ENCODE measurements around the gene SMIM45.

Gene SMIM45

GRCh38 chr22:41991111-41991510, 39.2 kb downstream of the SMIM45 start:
- dilution Hi-C loops (cut with MboI; ENCODE audit: extremely low pct_ligation_motif_present, low sequenced_read_pairs): no loop called here
- Histone ChIP-seq H3K36me3 (ENCODE audit: control insufficient read depth in 2 of 2, extremely low read depth in 1 of 2, insufficient read depth in 2 of 2, low read length in 2 of 2) (no peaks in the 10 kb centered on the region), H3K9me3 (replicated peaks; ENCODE audit: control insufficient read depth, insufficient read depth, low read length) (no peaks in the 10 kb centered on the region), H3K27ac (ENCODE audit: insufficient read depth, low read depth, low read length) (no peak overlapping the region), H3K9ac (replicated peaks; ENCODE audit: extremely low read depth, insufficient read depth, low read length) (no peak overlapping the region), H3K27me3 (ENCODE audit: control insufficient read depth in 2 of 2, insufficient read depth in 2 of 2, low read length in 2 of 2) (peaks cover 0 to 7% of the 10 kb centered on the region in 2 experiments), H4K20me1 (replicated peaks; ENCODE audit: control insufficient read depth, extremely low read depth, insufficient read depth, low read length) (no peaks in the 10 kb centered on the region), H3K79me2 (ENCODE audit: control insufficient read depth, insufficient read depth, low read length) (no peaks in the 10 kb centered on the region), H3K4me2 (ENCODE audit: insufficient read depth, low read length) (no peak overlapping the region), H3K9me1 (replicated peaks; ENCODE audit: control insufficient read depth, extremely low read depth, insufficient read depth, low read length) (no peaks in the 10 kb centered on the region), H2AFZ (ENCODE audit: low read depth, low read length) (no peak overlapping the region), H3K4me1 (ENCODE audit: control insufficient read depth, extremely low read depth, insufficient read depth, low read length) (no peaks in the 10 kb centered on the region), H3K4me3 (replicated peaks in 1 of 3; ENCODE audit: insufficient read depth in 1 of 3, low read depth in 1 of 3, low read length in 3 of 3) (no peak overlapping the region)
- ChIA-PET CTCF (interaction anchor here (0.7 kb wide), 1 partner anchor 1180 kb away, joined by 3 read pairs; no protein-coding TSS in a partner anchor), POLR2A (no interaction called here)
- BruUV-seq (replicated peaks): no TSS peak
- no peak for FAIRE-seq
- intact Hi-C loops (cut with micrococcal nuclease): no loop called here
- TF ChIP-seq MYC (IDR thresholded peaks at IDR 0.05; ENCODE audit: low read depth, low read length): no peak
- TF ChIP-seq POLR2AphosphoS5 (IDR thresholded peaks at IDR 0.05; ENCODE audit: insufficient read depth, low read depth, low read length): no peak
- no peak for TF ChIP-seq EZH2 (IDR thresholded peaks at IDR 0.05; ENCODE audit: borderline replicate concordance, low read depth, low read length, severe bottlenecking)
- TF ChIP-seq JUN (IDR thresholded peaks at IDR 0.05; ENCODE audit: borderline replicate concordance, insufficient read depth, insufficient read length, low read depth): no peak
- no peak for DNase-seq (ENCODE audit: low read depth, low spot score)

DNA sequence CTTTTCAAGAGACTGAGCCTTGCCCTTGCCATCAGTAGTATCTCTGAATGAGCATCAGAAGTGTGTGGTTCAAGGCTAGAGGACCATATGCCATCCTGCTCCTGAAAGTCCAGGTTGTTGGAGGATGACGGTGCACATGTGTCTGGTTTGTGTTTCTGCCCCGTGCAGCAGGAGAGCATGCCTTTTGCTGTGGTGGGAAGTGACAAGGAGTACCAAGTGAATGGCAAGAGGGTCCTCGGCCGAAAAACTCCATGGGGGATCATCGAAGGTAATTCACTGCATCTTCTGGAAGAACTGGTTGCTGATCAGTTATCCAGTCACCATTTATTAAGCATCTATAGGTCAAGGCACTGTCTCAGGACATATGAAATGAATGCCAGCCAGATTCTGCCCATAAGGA, 40.5 kb downstream of the SMIM45 start:
- CTCF ChIA-PET: interaction anchor here (1.3 kb wide), 1 partner anchor 9 kb away, joined by 3 read pairs; no protein-coding TSS in a partner anchor

More for the DNA sequence above, 40.5 kb downstream of the SMIM45 start:
- no TSS peak for BruUV-seq (replicated peaks)
- FAIRE-seq: no peak
- H3K4me2 ChIP-seq (ENCODE audit: insufficient read depth, low read length): no peak overlapping the region
- peaks cover 0 to 12% of the 10 kb centered on the region in 2 experiments for H3K27me3 ChIP-seq (ENCODE audit: control insufficient read depth in 2 of 2, insufficient read depth in 2 of 2, low read length in 2 of 2)
- no peaks in the 10 kb centered on the region for H3K36me3 ChIP-seq (ENCODE audit: control insufficient read depth in 2 of 2, extremely low read depth in 1 of 2, insufficient read depth in 2 of 2, low read length in 2 of 2)
- H3K27ac ChIP-seq (ENCODE audit: insufficient read depth, low read depth, low read length): no peak overlapping the region
- dilution Hi-C loops (cut with MboI; ENCODE audit: extremely low pct_ligation_motif_present, low sequenced_read_pairs): no loop called here
- no peaks in the 10 kb centered on the region for H3K79me2 ChIP-seq (ENCODE audit: control insufficient read depth, insufficient read depth, low read length)
- POLR2A ChIA-PET: no interaction called here
- no peaks in the 10 kb centered on the region for H3K9me3 ChIP-seq (replicated peaks; ENCODE audit: control insufficient read depth, insufficient read depth, low read length)
- H4K20me1 ChIP-seq (replicated peaks; ENCODE audit: control insufficient read depth, extremely low read depth, insufficient read depth, low read length): no peaks in the 10 kb centered on the region
- H3K9ac ChIP-seq (replicated peaks; ENCODE audit: extremely low read depth, insufficient read depth, low read length): no peak overlapping the region
- H3K9me1 ChIP-seq (replicated peaks; ENCODE audit: control insufficient read depth, extremely low read depth, insufficient read depth, low read length): no peaks in the 10 kb centered on the region
- TF ChIP-seq MYC (IDR thresholded peaks at IDR 0.05; ENCODE audit: low read depth, low read length) (no peak), FOS (IDR thresholded peaks at IDR 0.05; ENCODE audit: borderline replicate concordance, insufficient read depth, low read length) (no peak), CTCF (IDR thresholded peaks at IDR 0.05; ENCODE audit: extremely low read depth in 1 of 2, insufficient read depth in 1 of 2, low read depth in 1 of 2, low read length in 2 of 2) (no peak), EZH2 (IDR thresholded peaks at IDR 0.05; ENCODE audit: borderline replicate concordance, low read depth, low read length, severe bottlenecking) (no peak), POLR2A (IDR thresholded peaks at IDR 0.05; ENCODE audit: low read depth, low read length) (no peak), GATA2 (IDR thresholded peaks at IDR 0.05; ENCODE audit: insufficient read depth, insufficient read length, low read depth, low read length) (no peak), POLR2AphosphoS5 (IDR thresholded peaks at IDR 0.05; ENCODE audit: insufficient read depth, low read depth, low read length) (no peak), JUN (IDR thresholded peaks at IDR 0.05; ENCODE audit: borderline replicate concordance, insufficient read depth, insufficient read length, low read depth) (no peak)
- TF ChIP-seq, protein P1, sequence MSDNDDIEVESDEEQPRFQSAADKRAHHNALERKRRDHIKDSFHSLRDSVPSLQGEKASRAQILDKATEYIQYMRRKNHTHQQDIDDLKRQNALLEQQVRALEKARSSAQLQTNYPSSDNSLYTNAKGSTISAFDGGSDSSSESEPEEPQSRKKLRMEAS (IDR thresholded peaks at IDR 0.05; ENCODE audit: insufficient read depth, insufficient read length): no peak
- DNase-seq (ENCODE audit: low read depth, low spot score): no peak
- H3K4me1 ChIP-seq (ENCODE audit: control insufficient read depth, extremely low read depth, insufficient read depth, low read length): no peaks in the 10 kb centered on the region
- intact Hi-C loops (cut with micrococcal nuclease): no loop called here
- no peak overlapping the region for H2AFZ ChIP-seq (ENCODE audit: low read depth, low read length)
- H3K4me3 ChIP-seq (replicated peaks in 1 of 3; ENCODE audit: insufficient read depth in 1 of 3, low read depth in 1 of 3, low read length in 3 of 3): no peak overlapping the region

All from endothelial cell of umbilical vein (primary cell).